Measurements from ENCODE around the gene LARGE1. TPM values are rescaled to one million over a fixed set of nuclear protein-coding genes. Genes with fewer than 3 reads are reported as not detected.

Gene LARGE1
- total RNA-seq, 2 donors from 2014 or later, result 12.5 to 21.1 TPM

GRCh38 chr22:33519071-33519973 lies 401.0 kb downstream of the LARGE1 start:
- peak overlapping the region in 1 of 4 donors; percentile 26 for H3K27ac ChIP-seq
- no peaks in the 10 kb centered on the region for H3K27me3 ChIP-seq
- ATAC-seq (peak; percentile 54), DNase-seq (peak; percentile 32 to 63 (median 38))
- TF ChIP-seq CTCF (IDR thresholded peaks at IDR 0.05) (peak; percentile 45 to 74 (median 65)), POLR2A (IDR thresholded peaks at IDR 0.05) (no peak)
- intact Hi-C loops (cut with DNase I), result loop anchor here (5.0 kb wide), 1 partner anchor 63 kb away; no protein-coding TSS in a partner anchor
- 47 to 57% methylated on average over 13 of the region's 13 CpGs for WGBS, 2 donors
- H3K9me3 ChIP-seq, result no peaks in the 10 kb centered on the region
- H3K4me1 ChIP-seq, result peaks cover 21% of the 10 kb centered on the region
- no peaks in the 10 kb centered on the region for H3K36me3 ChIP-seq (replicated peaks in 1 of 2; ENCODE audit: insufficient read depth in 1 of 2, low read depth in 2 of 2)
- no peak overlapping the region for H3K4me3 ChIP-seq

GRCh38 chr22:33518405-33518804 lies 401.9 kb downstream of the LARGE1 start:
- no peak for TF ChIP-seq POLR2A (IDR thresholded peaks at IDR 0.05)
- TF ChIP-seq CTCF (IDR thresholded peaks at IDR 0.05), result no peak
- intact Hi-C loops (cut with DNase I), result loop anchor here (5.0 kb wide), 1 partner anchor 64 kb away; no protein-coding TSS in a partner anchor
- 90 to 100% methylated on average over 4 to 7 of the region's 7 CpGs for WGBS, 2 donors

GRCh38 chr22:33515795-33516194 lies 404.5 kb downstream of the LARGE1 start:
- no peaks in the 10 kb centered on the region for H3K9me3 ChIP-seq
- intact Hi-C loops (cut with DNase I), result loop anchor here (5.0 kb wide), 1 partner anchor 67 kb away; no protein-coding TSS in a partner anchor
- no peaks in the 10 kb centered on the region for H3K36me3 ChIP-seq (replicated peaks in 1 of 2; ENCODE audit: insufficient read depth in 1 of 2, low read depth in 2 of 2)
- H3K27me3 ChIP-seq, result no peaks in the 10 kb centered on the region
- TF ChIP-seq CTCF (IDR thresholded peaks at IDR 0.05) (no peak), POLR2A (IDR thresholded peaks at IDR 0.05) (no peak)
- DNase-seq, result peak in 2 of 4 donors; percentile 27 to 34
- ATAC-seq, result no peak
- peaks cover 8% of the 10 kb centered on the region for H3K4me1 ChIP-seq
- H3K27ac ChIP-seq, result no peak overlapping the region
- no peak overlapping the region for H3K4me3 ChIP-seq
- WGBS, 2 donors, result 62 to 65% methylated on average over 8 of the region's 8 CpGs

More at GRCh38 chr22:33518405-33518804, 401.9 kb downstream of the LARGE1 start:
- H3K9me3 ChIP-seq, result no peaks in the 10 kb centered on the region
- H3K27me3 ChIP-seq, result no peaks in the 10 kb centered on the region
- no peak overlapping the region for H3K4me3 ChIP-seq
- DNase-seq (no peak), ATAC-seq (no peak)
- no peaks in the 10 kb centered on the region for H3K36me3 ChIP-seq (replicated peaks in 1 of 2; ENCODE audit: insufficient read depth in 1 of 2, low read depth in 2 of 2)
- H3K27ac ChIP-seq, result no peak overlapping the region
- peaks cover 21% of the 10 kb centered on the region for H3K4me1 ChIP-seq

GRCh38 chr22:33513388-33514338 lies 406.6 kb downstream of the LARGE1 start:
- intact Hi-C loops (cut with DNase I), result no loop called here
- no peaks in the 10 kb centered on the region for H3K4me1 ChIP-seq
- H3K4me3 ChIP-seq, result no peak overlapping the region
- no peak overlapping the region for H3K27ac ChIP-seq
- 76 to 77% methylated on average over 7 of the region's 7 CpGs for WGBS, 2 donors
- H3K9me3 ChIP-seq, result no peaks in the 10 kb centered on the region
- no peaks in the 10 kb centered on the region for H3K27me3 ChIP-seq
- no peak for ATAC-seq
- no peaks in the 10 kb centered on the region for H3K36me3 ChIP-seq (replicated peaks in 1 of 2; ENCODE audit: insufficient read depth in 1 of 2, low read depth in 2 of 2)
- peak in 1 of 4 donors; percentile 7 for DNase-seq
- no peak for TF ChIP-seq CTCF (IDR thresholded peaks at IDR 0.05)
- TF ChIP-seq POLR2A (IDR thresholded peaks at IDR 0.05), result no peak

Measured in body of pancreas (tissue), 4 donors.